ENCODE data around the gene CST11.

The CST11 gene
- long read RNA-seq, result 0 reads

GRCh38 chr20:23452776-23453175 lies at the start of gene CST11:
CST11 (minus strand) TSS chr20:23452876; CDS start chr20:23452811, 65 bp downstream.
- Histone ChIP-seq H3K4me3 (replicated peaks; ENCODE audit: insufficient read depth, low read length) (no peak within 1 kb of the TSS), H3K27ac (replicated peaks) (no peak within 1 kb of the TSS), H3K27me3 (ENCODE audit: insufficient read depth, poor library complexity, severe bottlenecking) (no peaks in the 10 kb centered on the region)
- DNase-seq (ENCODE audit: low read depth in 1 of 2, low spot score in 1 of 2), result no peak
- TF ChIP-seq SPI1 (IDR thresholded peaks at IDR 0.05; ENCODE audit: borderline replicate concordance, low read depth), result no peak
- no peak for TF ChIP-seq CTCF (IDR thresholded peaks at IDR 0.05; ENCODE audit: insufficient read depth, low read length)
- TF ChIP-seq GABPA (IDR thresholded peaks at IDR 0.05; ENCODE audit: low read depth), result no peak
- TF ChIP-seq POLR2AphosphoS5 (IDR thresholded peaks at IDR 0.05; ENCODE audit: low read depth), result no peak
- no peak for TF ChIP-seq REST (IDR thresholded peaks at IDR 0.05; ENCODE audit: insufficient replicate concordance, low read depth)

GRCh38 chr20:23501926-23502325 lies 49.2 kb upstream of the CST11 start:
- DNase-seq (ENCODE audit: low read depth in 1 of 2, low spot score in 1 of 2), result no peak
- H3K27me3 ChIP-seq (ENCODE audit: insufficient read depth, poor library complexity, severe bottlenecking), result no peaks in the 10 kb centered on the region
- TF ChIP-seq SPI1 (IDR thresholded peaks at IDR 0.05; ENCODE audit: borderline replicate concordance, low read depth) (no peak), CTCF (IDR thresholded peaks at IDR 0.05; ENCODE audit: insufficient read depth, low read length) (no peak), GABPA (IDR thresholded peaks at IDR 0.05; ENCODE audit: low read depth) (no peak), REST (IDR thresholded peaks at IDR 0.05; ENCODE audit: insufficient replicate concordance, low read depth) (no peak), POLR2AphosphoS5 (IDR thresholded peaks at IDR 0.05; ENCODE audit: low read depth) (no peak)

GRCh38 chr20:23497536-23497935 lies 44.9 kb upstream of the CST11 start:
- no peak overlapping the region for H3K27ac ChIP-seq (replicated peaks)
- no peak for DNase-seq (ENCODE audit: low read depth in 1 of 2, low spot score in 1 of 2)
- no peaks in the 10 kb centered on the region for H3K27me3 ChIP-seq (ENCODE audit: insufficient read depth, poor library complexity, severe bottlenecking)
- TF ChIP-seq CTCF (IDR thresholded peaks at IDR 0.05; ENCODE audit: insufficient read depth, low read length), result no peak
- TF ChIP-seq REST (IDR thresholded peaks at IDR 0.05; ENCODE audit: insufficient replicate concordance, low read depth), result no peak
- no peak for TF ChIP-seq GABPA (IDR thresholded peaks at IDR 0.05; ENCODE audit: low read depth)
- TF ChIP-seq SPI1 (IDR thresholded peaks at IDR 0.05; ENCODE audit: borderline replicate concordance, low read depth), result no peak
- TF ChIP-seq POLR2AphosphoS5 (IDR thresholded peaks at IDR 0.05; ENCODE audit: low read depth), result no peak
- no peak overlapping the region for H3K4me3 ChIP-seq (replicated peaks; ENCODE audit: insufficient read depth, low read length)

More at GRCh38 chr20:23501926-23502325, 49.2 kb upstream of the CST11 start:
- Histone ChIP-seq H3K4me3 (replicated peaks; ENCODE audit: insufficient read depth, low read length) (no peak overlapping the region), H3K27ac (replicated peaks) (no peak overlapping the region)

All from HL-60 (cell line).